Stimulated activated CD4-positive, alpha-beta T cell treated with anti-CD3 and anti-CD28 coated beads, Interleukin-2, amount 100 ng/mL, for 24 hours (primary cell): ENCODE measurements around the gene UBE2L5.
"Not testable (repeated sequence)": the region's sequence is repeated elsewhere in the genome, so short reads cannot be mapped to it uniquely, and the experiment has no call there.

Experiments used
- DNase-seq, 2 donors: peaks; one replicate each; pipeline ENCODE4 v3.0.0-alpha.2; 2020

Gene UBE2L5

GRCh38 chr13:30440910-30441703 lies 18.8 kb downstream of the UBE2L5 start:
- no peak for DNase-seq

- no peak for DNase-seq
Observed at GRCh38 chr13:30442926-30443325, 20.6 kb downstream of the UBE2L5 start.

- not testable (repeated sequence) for DNase-seq
Observed at GRCh38 chr13:30443491-30443890, 21.2 kb downstream of the UBE2L5 start.

- DNase-seq = no peak
Observed at GRCh38 chr13:30443957-30444404, 21.7 kb downstream of the UBE2L5 start.

GRCh38 chr13:30446126-30446500 lies 23.8 kb downstream of the UBE2L5 start:
- DNase-seq = no peak

- no peak for DNase-seq
Observed at GRCh38 chr13:30448441-30448840, 26.1 kb downstream of the UBE2L5 start.

- no peak for DNase-seq
Observed at GRCh38 chr13:30450066-30450465, 27.8 kb downstream of the UBE2L5 start.

- DNase-seq = not testable (repeated sequence)
Observed at GRCh38 chr13:30451476-30451875, 29.2 kb downstream of the UBE2L5 start.

- DNase-seq = no peak
Observed at GRCh38 chr13:30453727-30454126, 31.4 kb downstream of the UBE2L5 start.

- DNase-seq = no peak
Observed at GRCh38 chr13:30454991-30455390, 32.7 kb downstream of the UBE2L5 start.

- DNase-seq = no peak
Observed at GRCh38 chr13:30456290-30456689, 34.0 kb downstream of the UBE2L5 start.

- no peak for DNase-seq
Observed at GRCh38 chr13:30457306-30457891, 35.1 kb downstream of the UBE2L5 start.

- not testable (repeated sequence) for DNase-seq
Observed at GRCh38 chr13:30461279-30462066, 39.2 kb downstream of the UBE2L5 start.

GRCh38 chr13:30463787-30464495 lies 41.6 kb downstream of the UBE2L5 start:
- peak; percentile 75 to 78 for DNase-seq

GRCh38 chr13:30464496-30465342 lies 42.4 kb downstream of the UBE2L5 start:
- DNase-seq = peak; percentile 77 to 81

GRCh38 chr13:30465343-30465592 lies 43.0 kb downstream of the UBE2L5 start:
- DNase-seq = peak in 1 of 2 donors; percentile 10

- DNase-seq = peak; percentile 94 to 96
Observed at GRCh38 chr13:30465593-30466357, 43.5 kb downstream of the UBE2L5 start, which contains the start of gene HMGB1. Gene HMGB1, minus strand, starts transcription at chr13:30465936. Its CDS starts 2,256 bp downstream, at chr13:30463680.

- DNase-seq = peak in 1 of 2 donors; percentile 18
Observed at GRCh38 chr13:30466358-30466714, 44.0 kb downstream of the UBE2L5 start.

GRCh38 chr13:30466841-30467252 lies 44.6 kb downstream of the UBE2L5 start:
- DNase-seq = no peak

- DNase-seq = no peak
Observed at GRCh38 chr13:30473675-30474074, 51.4 kb downstream of the UBE2L5 start.
